22Rv1 (cell line): ENCODE results near the gene CFAP97.

Experiments
- CTCF ChIP-seq: fragments of 450-650 bp; IDR thresholded peaks from 2 replicates; pipeline ENCODE4 v1.5.1; 2017; ENCODE audit warnings: mild to moderate bottlenecking
- ZFX ChIP-seq: fragments of 450-650 bp; IDR thresholded peaks from 2 replicates; pipeline ENCODE4 v1.6.1; 2017; ENCODE audit warnings: antibody characterized with exemption, borderline replicate concordance

GRCh38 chr4:185205697-185206342 is 2.0 kb upstream of the CFAP97 start:
- TF ChIP-seq CTCF (no peak), ZFX (no peak)
